Stimulated activated CD4-positive, alpha-beta T cell treated with anti-CD3 and anti-CD28 coated beads, TNF-alpha, amount 100 ng/mL, for 24 hours (primary cell): Measurements from ENCODE around the gene RSF1.
A peak's percentile ranks its signal among the peaks of the same experiment; 100 is the strongest.
"Not testable (repeated sequence)": the region's sequence is repeated elsewhere in the genome, so short reads cannot be mapped to it uniquely, and the experiment has no call there.

Experiments
- DNase-seq, 3 experiments: peaks; one replicate each; pipeline ENCODE4 v3.0.0-alpha.2; 2020; ENCODE audit warnings: low read depth in 3 of 3

The RSF1 gene

DNA sequence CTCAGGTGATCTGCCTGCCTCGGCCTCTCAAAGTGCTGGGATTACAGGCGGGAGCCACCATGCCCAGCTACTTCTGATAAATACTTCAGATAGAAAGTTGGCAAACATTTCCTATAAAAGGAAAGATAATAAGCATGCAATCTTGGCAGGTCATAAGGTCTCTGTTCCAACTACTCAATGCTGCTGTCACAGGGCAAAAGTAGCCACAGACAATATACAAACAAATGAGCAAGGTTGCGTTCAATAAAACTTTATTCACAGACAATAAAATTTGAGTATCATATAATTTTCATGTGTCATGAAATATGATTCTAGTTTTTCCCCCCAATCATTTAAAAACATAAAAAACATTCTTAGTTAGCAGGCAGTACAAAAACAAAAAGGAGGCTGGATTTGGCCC is 129.9 kb downstream of the RSF1 start:
- DNase-seq, result no peak

DNA sequence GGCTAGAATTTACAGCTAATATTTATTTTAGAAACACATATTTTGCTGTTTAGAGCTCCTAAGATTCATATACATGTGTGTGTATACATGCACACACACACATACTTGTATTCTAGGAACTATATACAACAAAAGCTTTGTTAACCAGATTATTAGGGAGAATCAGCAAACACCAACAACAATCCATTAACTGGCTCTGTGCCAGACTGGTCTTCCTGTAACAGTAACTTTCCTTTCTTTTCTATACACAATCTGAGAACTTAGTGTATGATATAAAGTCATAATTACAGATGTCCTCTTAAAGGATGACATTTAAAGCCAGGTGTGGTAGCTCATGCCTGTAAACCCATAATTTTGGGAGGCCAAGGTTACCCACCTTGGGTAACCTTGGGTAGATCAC is 133.4 kb downstream of the RSF1 start:
- DNase-seq, result no peak

GRCh38 chr11:77677138-77677537 is 143.4 kb downstream of the RSF1 start:
- no peak for DNase-seq

DNA sequence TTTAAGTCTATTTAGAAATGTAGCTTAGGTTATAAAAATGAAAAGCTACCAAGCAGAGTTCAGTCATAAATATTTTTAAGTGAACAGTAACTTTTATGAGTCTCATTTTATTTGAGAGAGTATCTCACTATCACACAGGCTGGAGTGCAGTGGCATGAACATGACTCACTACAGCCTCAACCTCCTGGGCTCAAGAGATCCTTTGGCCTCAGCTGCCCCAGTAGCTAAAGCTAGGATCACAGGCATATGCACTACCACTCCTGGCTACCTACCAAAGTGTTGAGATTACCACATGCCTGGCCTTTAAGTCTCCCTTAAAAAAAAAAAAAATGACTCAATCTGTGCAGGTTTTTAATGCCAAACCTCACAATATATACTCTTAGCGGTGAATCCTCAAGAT is 148.3 kb downstream of the RSF1 start:
- no peak for DNase-seq

DNA sequence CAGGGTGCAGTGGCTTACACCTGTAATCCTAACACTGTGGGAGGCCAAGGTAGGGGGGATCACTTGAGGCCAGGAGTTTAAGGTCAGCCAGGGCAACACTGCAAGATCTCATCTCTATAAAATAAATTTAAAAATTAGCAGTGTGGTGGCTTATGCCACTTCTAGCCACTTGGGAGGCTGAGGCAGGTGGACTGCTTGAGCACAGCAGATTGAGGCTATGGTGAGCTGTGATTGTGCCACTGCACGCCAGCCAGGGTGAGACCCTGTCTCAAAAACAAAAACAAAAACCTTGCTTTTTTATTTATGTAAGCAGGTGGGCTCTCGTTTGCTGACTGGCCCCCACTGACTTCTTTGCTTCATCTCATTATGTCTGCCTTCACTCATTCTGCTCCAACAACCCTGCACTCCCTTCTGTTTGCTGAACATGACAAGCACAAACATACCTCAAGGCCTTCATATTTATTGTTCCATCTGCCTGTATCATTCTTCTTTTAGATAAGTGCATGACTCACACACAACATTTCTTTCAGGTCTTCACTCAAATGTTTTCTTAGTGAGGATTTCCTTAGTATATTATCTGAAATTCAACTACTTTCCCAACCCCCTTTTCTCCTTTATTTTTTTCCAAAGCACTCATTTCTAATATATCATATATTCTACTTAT is 150.5 kb downstream of the RSF1 start:
- no peak for DNase-seq

DNA sequence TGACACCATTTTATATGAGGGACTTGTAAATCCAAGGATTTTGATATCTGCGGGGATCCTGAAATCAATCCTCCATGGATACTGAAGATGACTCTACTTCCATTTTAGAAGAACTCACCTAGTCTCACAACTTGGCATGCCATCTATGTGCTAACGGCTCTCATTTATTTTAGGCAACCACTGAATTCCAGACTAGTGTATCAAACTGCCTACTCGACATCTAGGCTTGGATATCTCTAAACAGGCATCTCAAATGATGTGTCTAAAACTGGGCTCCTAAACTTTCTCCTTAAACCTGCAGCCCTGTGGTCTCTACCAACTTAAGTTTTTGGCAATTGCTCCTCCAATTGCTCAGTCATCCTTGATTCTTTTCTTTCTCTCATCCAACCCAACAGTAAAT is 151.8 kb downstream of the RSF1 start:
- no peak for DNase-seq

DNA sequence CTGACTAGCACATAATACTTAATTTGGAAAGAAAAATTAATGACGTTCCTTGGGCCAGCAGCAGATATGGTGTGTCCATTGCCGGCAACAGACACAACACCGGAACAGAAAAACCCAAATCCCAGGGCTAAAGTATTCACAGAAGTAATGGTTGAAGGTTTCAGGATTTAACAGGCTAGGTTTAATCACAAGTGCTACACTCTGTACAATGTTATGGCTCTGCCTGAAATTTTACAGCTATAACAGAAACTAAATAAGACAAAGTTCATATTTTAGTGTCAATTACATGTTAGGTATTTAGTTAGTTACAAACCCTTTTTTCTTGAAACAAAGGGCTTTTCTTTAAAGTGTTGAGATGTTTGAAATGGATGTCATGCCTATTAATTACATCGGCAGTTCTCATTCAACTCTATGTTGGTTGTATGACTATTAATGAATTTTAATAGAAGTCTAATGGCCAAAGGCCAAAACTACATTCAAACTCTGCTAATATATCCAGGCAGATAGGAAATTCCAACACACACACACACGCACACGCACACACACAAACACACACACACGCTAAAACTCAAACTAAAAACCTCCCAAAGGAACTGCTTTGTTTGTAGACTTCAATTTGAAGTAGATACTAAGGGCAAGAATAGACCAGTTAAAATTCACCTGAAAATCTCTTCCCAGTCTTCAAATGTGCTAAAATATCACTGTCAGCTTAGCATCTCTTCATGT is 155.1 kb downstream of the RSF1 start:
- no peak for DNase-seq

DNA sequence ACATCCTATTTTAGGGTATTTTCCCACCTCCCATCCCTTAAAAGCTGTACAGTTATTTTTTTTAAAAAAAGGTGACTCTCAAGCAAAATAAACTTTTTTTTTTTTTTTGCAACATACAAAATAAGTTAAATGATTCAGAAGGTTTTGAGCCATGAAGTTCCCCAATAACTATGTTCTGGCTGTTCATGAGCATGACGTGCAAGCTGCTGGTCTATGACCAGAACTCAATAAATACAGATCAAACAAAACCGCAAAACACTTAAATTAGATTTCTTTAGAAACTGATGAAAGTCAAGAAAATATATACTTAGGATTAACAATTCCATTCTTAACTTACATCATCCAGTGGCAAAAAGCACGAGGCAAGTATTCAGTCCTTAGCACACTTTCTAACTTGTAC is 158.9 kb downstream of the RSF1 start:
- no peak for DNase-seq

- no peak for DNase-seq
Observed at GRCh38 chr11:77660947-77661346, 159.6 kb downstream of the RSF1 start.

GRCh38 chr11:77658213-77659013 is 162.1 kb downstream of the RSF1 start:
- no peak for DNase-seq

DNA sequence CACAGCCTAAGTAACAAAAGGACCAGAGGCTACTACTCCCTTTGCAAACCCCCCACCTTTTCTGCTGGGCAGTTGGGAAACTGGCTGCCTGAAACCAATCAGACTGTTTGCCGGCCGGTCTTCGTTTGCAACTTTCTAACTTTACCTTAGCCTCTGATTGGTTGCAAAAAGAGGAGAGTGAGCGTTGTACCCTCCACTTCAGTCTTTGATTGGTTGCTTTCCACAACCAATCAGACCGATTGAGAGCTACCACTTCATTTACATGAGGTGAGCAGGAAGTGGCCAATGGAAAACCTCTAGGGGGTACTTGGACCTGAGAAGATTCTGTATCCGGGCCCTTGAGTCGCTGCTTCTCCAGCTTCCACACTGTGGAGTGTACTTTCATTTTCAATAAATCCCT is 164.2 kb downstream of the RSF1 start:
- DNase-seq, result no peak

- DNase-seq, result no peak
Observed at GRCh38 chr11:77654770-77655434, 165.6 kb downstream of the RSF1 start.

DNA sequence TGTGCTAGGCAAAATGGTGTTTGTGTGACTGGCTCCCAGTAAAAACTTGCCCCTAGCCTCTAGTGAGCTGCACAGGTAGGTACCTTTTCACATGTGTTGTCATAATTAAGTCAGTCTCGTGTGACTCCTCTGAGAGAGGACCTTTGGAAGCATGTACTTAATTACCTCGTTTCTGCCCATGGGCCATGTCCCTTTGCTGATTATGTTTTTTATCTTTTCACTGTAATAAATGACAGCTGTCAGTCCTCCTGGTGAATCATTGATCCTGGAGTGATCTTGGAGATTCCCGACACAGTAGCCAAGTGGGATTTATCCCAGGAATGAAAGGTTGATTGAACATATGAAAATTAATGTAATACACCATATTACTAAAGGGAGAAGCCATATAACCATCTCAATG is 170.4 kb downstream of the RSF1 start:
- no peak for DNase-seq

DNA sequence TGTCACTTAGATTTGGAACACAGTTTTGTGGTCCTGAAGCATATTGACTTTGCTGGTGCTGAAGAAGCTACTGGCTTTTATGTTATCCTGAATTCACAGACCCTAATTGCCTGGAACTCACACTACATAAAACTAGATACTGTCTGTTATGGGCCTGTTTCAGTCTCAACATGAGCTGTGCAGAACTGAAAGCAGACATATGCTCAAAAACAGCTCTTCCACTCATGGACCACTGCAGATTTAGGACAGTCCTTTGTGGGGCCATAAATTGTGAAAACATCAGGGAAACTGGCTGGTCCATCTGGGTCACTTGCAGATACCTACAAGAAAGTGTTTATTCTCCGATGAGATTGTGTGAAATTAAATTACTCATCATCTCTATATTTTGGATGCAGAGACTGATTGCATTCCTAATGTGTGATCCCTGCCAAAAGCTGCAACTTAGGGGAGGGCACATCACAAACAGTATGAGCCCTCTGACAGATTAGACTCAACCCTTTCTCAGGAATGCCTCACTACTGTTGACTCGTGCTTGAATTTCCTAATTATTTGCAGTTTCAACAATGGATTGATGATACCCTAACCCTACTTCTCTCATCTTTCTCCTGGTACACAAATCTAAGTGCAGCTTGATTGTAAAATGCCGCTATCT is 172.7 kb downstream of the RSF1 start:
- no peak for DNase-seq

DNA sequence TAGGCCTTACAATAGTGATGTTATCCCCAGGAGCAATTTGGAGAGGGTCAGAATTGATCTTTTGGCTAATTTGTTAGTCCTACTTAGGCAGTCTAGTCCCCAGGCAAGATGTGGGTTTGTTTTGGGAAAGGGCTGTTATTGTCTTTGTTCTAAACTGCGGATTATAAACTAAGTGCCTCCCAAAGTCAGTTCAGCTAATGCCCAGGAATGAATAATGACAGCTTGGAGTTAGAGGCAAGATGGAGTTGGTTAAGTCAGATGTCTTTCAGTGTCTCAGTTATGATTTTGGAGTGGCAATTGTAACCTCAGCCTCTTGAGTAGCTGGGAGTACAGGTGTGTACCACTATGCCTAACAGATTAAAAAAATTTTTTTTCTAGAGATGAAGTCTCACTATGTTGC is 175.6 kb downstream of the RSF1 start:
- DNase-seq, result no peak

GRCh38 chr11:77642228-77642627 is 178.3 kb downstream of the RSF1 start:
- DNase-seq, result no peak

DNA sequence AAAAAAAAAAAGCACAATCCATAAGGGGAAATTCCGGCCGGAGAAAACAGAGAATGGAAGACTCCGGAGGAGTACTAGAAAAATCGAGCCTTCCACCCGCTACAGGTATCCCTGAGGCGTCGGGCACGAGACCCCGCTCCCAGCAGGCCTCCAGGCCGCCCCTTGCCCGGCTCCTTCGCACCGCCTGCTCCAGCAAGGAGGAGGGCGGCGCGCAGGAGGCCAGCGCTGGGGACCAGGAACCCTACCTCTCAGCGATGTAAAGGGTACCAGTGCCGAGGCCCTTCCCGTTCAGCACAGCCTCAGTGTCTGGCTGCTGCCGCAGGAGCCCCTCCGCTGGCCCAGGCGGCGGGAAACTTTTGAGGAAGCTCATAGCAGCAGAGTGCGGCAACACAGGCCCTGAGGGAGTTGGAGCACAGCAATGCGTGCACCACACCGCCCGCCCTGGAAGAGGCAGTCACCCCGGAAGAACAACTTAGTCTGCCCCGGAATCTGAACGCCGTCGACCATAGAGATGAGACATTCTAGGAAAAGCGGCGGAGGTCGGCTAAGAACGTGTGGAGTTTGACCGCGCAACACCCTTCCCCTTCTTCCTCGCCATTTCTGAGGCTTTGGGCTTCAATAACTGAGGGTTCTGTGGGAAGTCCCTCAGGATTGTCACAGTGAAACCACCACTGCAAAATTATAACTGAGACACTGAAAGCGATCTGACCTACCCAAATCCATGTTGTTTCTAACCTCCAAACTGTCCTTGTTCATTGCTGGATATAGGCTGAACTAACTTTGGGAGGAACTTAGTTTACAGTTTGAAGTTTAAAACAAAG is 183.0 kb downstream of the RSF1 start, which contains the start of gene CLNS1A:
Gene CLNS1A, minus strand, starts transcription at position 450 of the 821 bp plus-strand sequence. Its CDS starts 80 bp downstream, at position 370.
- DNase-seq, result peak; percentile 66 to 80 (median 71)

DNA sequence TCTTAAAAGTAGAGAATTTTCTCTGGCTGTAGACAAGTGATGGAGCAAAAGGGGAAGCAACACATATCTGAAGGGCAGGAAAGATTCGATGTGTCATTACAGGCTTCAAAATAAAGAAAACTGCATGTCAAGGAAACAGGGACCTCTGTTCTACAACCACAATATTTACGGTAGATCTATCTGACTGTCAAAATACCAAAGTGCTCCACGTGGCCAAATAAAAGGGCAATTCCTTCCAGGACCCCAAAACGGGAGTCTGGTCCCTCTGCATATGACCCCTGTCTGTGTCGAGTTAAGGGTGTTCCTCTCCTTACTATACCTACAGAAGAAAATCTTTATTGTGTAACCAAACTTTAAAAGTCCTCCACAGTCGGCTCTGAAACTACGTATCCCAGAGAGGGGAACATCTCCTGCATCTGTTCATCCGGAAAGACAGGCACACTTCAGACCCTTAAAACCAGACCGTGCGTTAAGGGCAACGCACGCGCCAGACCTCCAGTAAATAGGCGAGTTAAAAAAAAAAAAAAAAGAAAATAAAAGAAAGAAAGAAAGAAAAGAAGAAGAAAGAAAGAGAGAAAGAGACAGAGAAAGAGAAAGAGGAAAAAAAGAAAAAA is 183.7 kb downstream of the RSF1 start:
- DNase-seq, result no peak

DNA sequence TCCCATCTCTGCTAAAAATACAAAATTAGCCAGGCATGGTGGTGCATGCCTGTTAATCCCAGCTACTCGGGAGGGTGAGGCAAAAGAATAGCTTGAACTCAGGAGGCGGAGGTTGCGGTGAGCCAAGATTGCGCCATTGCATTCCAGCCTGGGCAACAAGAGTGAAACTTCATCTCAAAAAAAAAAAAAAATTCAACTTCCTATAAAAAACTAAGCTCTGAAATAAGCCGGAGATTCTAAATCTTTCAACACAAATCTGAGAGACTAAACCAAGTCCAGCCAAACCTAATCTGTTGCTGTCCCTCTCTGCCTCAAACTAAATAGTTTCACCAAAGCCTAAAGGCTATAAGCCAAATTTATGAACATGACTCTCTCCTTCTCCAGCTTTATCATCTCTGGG is 186.6 kb downstream of the RSF1 start:
- DNase-seq, result not testable (repeated sequence)

GRCh38 chr11:77630157-77630710 is 190.3 kb downstream of the RSF1 start:
- DNase-seq, result no peak
